NCI-H748 (cell line): ENCODE measurements around the gene IL17C.
"Not testable (repeated sequence)": the region's sequence is repeated elsewhere in the genome, so short reads cannot be mapped to it uniquely, and the experiment has no call there.

ENCODE experiments used
- DNase-seq: peaks from one replicate; lab custom pipeline; 2025; ENCODE audit not compliant: unreplicated experiment; lab: John Stamatoyannopoulos, UW

IL17C gene

GRCh38 chr16:88657371-88657770 is 19.0 kb downstream of the IL17C start:
- DNase-seq: no peak

GRCh38 chr16:88658714-88659113 is 20.3 kb downstream of the IL17C start:
- DNase-seq: no peak

- peak; percentile 34 for DNase-seq
Observed at GRCh38 chr16:88659160-88659559, 20.8 kb downstream of the IL17C start.

- DNase-seq: no peak
Observed at GRCh38 chr16:88661468-88661867, 23.1 kb downstream of the IL17C start.

- peak; percentile 36 for DNase-seq
Observed at GRCh38 chr16:88662222-88662842, 24.0 kb downstream of the IL17C start.

- peak; percentile 96 for DNase-seq
Observed at GRCh38 chr16:88662843-88663606, 24.7 kb downstream of the IL17C start, which contains the start of gene MVD. MVD (minus strand) TSS chr16:88663091; CDS start chr16:88663080, 11 bp downstream.

GRCh38 chr16:88665148-88665547 is 26.8 kb downstream of the IL17C start:
- no peak for DNase-seq

GRCh38 chr16:88665570-88665969 is 27.2 kb downstream of the IL17C start:
- DNase-seq: no peak

- DNase-seq: no peak
Observed at GRCh38 chr16:88667461-88667860, 29.1 kb downstream of the IL17C start.

GRCh38 chr16:88669493-88669892 is 31.1 kb downstream of the IL17C start:
- not testable (repeated sequence) for DNase-seq

- no peak for DNase-seq
Observed at GRCh38 chr16:88669980-88670379, 31.6 kb downstream of the IL17C start.

- no peak for DNase-seq
Observed at GRCh38 chr16:88671806-88672205, 33.4 kb downstream of the IL17C start.

- peak; percentile 19 for DNase-seq
Observed at GRCh38 chr16:88672776-88673175, 34.4 kb downstream of the IL17C start.

- DNase-seq: no peak
Observed at GRCh38 chr16:88673716-88674379, 35.5 kb downstream of the IL17C start.

GRCh38 chr16:88676502-88677242 is 38.3 kb downstream of the IL17C start:
- DNase-seq: no peak

GRCh38 chr16:88677721-88678120 is 39.3 kb downstream of the IL17C start:
- DNase-seq: no peak

- no peak for DNase-seq
Observed at GRCh38 chr16:88678224-88678979, 40.0 kb downstream of the IL17C start.

GRCh38 chr16:88680554-88681083 is 42.2 kb downstream of the IL17C start:
- no peak for DNase-seq

GRCh38 chr16:88681084-88681680 is 42.8 kb downstream of the IL17C start:
- peak; percentile 34 for DNase-seq
